Suppressor macrophage (primary cell): ENCODE data around the gene TARBP1.
A peak's percentile ranks its signal among the peaks of the same experiment; 100 is the strongest.
"Not testable (repeated sequence)": the region's sequence is repeated elsewhere in the genome, so short reads cannot be mapped to it uniquely, and the experiment has no call there.

Experiments
- DNase-seq, 4 experiments: peaks; one replicate each; pipeline ENCODE4 v3.0.0-alpha.2; 2020 to 2022

The TARBP1 gene

DNA sequence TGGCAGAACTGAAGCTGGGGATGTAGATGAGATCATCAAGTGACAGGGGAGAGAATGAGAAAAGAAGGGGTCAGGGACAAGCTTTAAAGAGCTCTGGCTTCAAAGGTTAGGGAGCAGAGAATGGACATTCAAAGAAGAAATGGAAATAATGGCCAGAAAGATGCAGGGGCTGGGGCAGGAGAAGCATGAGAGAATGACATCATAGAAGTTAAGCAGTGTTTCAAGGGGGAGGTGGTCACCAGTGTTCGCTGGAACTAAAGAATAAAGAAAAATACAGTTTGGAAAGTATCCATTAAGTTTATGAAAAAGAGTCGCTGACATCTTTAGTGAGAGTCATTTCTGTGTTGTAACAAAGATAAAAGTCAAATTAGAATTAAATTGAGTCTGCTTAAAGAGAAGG lies 44.3 kb downstream of the TARBP1 start:
- no peak for DNase-seq

DNA sequence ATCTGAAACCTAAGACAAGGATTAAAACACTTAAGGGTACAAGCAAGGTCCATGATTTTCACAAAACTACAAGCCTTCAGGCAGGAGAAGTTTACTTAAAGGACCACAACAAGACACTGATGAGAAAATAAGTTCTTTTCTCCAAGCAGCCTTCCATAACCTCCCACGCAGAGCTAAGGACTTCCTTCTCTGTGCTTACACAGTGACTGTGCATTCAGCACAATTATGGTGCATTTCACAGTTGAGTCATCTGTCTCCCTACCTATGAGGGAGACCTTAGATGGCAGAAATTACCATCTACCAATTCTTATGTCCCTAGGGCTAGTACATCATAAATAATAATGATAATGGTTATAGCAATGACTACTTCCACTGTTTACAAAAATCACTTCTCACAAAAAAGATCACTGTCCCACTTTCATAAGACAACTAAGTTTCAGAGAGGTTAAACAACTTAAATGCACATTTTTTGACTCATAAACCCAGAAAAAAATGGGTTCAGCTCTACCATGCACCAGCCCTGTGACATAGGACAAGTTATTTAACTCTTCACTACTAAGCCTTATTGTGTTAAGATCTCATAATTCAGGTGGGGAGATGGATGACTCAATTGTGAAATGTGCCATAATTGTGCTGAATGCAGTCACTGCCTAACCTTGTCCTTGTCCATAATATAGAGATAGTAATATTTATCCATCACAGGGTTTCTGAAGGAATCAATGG lies 45.3 kb downstream of the TARBP1 start:
- DNase-seq: peak; percentile 36 to 73 (median 66)

DNA sequence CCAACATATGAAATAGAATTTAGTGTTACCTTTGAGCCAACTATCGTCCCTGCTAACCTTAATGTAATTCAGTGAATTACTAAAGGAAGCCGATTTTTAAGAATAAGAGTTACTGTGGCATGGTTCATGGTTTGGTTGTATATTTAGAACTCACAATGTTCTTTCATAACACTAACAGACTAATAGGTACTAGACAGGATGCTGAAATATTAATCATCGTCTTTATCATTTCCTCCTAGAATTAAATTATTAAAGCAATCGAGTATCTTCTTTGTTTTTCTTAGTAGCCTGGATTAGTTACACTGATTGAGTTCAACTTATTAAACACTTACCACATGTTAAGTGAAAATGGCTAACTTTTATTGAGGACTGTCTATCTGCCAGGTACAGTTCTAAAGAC lies 47.7 kb downstream of the TARBP1 start:
- no peak for DNase-seq

DNA sequence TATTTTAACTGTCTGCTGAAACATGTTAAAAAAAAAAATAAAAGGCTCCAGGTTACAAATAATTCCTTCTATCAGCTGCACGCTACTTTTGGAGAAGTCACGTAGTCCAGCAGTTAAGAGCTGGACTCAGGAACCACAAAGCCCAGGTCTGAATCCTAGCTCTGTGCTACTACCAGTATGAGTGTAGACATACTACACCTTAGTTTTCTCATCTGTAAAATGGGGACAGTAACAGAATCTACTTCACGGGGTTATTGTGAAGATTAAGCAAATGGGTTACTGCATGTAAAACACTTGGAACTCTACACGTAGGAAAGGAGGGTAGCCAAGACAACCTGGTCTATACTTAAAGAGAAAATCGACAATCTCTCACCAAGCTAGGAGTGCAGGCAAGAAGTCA lies 48.3 kb downstream of the TARBP1 start:
- no peak for DNase-seq

DNA sequence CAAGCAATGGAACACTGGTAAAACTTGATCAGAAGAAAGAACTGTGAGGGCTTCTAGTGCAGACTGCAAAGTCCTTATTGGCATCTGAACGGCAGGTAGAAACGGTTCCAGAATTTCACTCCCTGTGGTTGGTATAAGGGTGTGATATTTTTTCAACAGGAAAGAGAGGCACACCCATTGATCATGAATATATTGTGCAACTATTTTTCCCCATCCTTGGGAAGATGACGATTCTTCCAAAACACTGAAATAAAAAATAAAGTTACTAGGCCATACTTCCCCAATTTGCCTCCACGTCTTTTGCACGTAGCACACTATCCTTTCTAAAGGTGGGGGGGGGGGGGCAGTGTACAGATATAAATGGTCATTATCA lies 49.6 kb downstream of the TARBP1 start:
- DNase-seq: no peak

DNA sequence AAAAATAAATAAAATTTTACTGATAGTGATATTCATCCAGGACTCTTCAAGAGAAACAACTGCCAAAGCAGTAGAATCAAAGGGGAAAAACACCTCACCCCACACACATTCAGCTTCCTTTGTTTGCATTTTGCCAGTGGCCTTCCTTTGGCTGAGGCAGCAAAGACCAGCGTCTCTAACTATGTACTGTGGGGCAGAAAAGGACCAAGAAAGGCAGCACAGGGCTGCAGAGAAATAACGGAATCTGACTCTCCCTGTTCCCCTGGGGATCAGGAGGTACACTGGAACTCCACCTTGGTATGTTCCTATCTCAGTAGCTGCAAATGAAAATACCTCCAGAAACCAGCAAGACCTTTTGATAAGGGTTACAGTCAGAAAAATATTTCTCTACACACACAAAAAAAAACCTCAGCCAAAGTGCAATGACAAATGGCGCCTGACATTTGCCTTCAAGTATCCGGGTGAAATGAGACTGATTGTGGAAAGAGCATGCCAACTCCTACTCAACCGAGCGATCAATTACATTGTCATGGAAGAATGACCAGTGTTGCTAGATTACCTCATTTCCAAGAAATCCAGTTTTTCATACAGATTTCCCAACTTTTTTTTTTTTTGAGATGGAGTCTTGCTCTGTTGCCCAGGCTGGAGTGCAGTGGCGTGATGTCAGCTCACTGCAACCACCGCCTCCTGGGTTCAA lies 50.9 kb downstream of the TARBP1 start:
- no peak for DNase-seq

DNA sequence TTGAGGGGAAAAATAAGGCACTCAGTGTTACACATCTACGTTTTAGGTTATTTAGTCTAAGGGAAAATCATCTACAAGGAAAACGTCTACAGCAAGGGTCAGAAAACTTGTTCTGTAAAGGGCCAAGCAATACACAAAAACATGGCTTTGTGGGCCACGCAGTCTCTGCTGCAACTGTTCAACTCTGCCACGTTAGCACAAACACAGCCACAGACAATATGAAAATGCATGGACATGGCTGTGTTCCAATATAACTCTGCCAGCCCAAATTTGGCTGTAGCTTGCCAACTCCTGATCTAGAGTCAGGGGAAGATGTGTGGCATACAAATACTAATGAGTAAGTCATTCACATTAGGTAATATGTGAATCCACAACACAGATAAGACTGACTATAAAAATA lies 65.0 kb downstream of the TARBP1 start:
- DNase-seq: no peak

DNA sequence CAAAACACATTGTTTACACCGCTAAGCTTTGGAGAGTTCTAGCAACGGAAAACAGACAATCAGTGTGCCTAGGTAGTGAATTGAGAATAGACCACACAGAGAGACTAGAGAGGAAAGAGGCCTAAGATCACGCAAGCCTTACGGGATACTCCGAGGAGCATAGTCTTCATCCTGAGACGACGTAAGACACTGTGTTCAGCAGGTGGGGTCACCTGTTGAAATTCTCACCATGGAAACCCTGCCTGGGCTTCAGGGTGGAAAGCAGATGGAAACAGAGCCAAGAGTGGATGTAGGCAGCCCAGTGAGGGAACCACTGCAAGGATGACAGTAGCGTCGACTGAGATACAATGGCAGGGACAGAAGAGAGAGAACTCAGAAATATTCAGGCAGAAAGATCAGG lies 65.5 kb downstream of the TARBP1 start:
- no peak for DNase-seq

DNA sequence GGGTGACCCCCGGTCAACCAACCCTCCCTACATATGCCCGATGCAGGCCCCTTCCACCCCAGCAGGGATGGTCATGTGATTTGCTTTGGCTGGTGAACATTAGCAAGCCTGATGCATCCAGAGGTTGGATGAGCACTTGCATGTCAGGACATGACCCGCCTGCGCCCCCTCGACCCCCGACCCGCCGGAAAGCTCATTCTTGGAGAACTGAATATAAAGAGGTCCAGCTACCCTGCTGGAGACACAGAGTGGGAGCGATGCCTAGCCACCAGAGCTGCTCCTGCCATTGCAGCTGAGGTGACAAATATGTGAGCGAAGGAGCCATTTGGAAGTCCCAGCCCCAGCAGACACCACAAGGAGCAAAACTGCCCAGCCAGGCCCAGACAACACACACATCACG lies 66.1 kb downstream of the TARBP1 start:
- DNase-seq: no peak

DNA sequence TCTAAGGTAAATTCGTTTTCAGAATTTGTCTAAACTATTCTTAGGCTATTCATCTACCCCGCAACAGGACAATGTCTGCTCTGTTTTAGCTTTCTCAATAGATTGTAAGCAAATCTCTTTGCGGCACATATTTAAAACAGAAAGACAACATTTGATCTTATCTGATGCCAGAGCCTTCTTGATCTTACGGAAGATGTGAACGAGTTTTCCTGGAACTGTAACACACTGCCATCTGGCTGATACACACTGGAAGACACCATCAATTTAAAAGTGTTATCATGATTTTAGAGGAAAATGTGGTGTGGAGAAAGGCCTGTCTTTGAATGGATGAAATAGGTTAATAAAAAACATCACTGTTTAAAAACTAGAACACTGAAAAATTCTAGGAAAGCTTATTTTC lies 69.7 kb downstream of the TARBP1 start:
- peak in 1 of 4 experiments; percentile 19 for DNase-seq

DNA sequence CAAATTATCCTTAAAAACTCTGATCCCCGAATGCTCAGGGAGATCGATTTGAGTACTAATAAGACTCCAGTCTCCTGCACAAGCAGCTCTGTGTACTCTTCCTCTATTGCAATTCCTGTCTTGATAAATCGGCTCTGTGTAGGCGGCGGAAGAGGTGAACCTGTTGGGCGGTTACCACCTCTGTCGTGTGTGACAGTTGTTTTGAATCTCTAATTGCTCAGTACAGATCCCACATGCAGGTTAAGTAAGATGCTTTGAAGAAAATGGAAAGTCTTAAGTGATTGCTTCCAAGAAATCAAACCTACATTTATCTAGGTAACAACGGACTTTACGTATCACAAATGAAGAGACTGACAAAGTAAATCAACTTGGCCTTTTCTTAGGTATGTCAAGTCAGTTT lies 70.2 kb downstream of the TARBP1 start:
- DNase-seq: no peak

DNA sequence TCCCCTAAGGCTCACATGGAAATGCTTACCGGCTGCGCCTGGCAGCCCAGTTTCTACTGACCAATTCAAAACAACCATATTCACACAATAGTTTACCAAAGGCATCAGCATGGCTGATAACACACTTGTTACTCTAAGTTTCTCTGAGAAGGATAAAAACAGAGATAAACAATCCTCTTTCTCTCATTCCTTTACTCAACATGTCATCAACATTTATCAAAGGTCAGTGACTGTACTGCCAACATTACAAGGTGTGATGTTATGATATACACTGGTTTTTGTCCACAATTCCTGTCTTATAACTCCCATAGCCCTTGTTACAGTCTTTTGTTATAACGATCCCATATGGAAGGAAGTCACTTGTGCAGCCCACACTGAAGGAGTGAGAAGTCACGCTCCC lies 72.1 kb downstream of the TARBP1 start:
- DNase-seq: no peak

DNA sequence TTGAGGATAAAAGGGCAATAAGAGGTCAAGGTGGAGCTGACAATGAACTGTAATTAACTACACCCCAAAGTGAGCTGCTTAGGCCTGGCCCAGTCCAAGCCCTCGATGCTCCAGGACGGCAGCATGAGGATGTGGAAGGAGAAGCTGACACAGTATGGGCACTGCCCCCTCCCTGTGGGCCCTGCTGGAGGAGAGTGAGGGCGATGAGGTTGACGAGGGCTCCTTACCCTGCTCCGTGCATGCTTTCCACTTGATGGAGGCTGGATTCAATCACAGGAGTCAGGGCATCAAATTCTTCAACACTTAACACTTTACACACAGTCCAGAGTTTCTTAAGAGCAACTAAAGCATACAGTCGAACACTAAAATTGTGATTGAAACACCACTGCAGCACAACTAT lies 73.3 kb downstream of the TARBP1 start:
- DNase-seq: no peak

DNA sequence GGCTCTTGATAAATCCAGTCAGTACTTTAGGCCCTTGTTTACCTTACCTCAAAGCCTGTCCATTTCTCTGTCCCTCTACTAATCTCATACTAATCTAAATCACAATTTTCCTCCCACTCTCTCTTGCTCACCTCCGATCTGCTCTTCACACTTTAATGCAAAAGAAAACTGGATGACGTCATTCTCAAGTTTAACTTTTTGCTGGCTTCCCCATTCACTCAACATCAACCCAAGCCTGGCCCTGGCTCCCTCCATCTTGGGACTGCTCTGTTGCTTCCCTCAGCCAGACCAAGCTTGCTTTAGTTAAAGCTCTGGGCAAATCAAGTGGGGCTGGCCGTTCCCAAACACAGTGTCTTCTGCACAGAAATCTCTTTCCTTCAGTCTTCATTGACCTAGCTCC lies 76.0 kb downstream of the TARBP1 start:
- no peak for DNase-seq

DNA sequence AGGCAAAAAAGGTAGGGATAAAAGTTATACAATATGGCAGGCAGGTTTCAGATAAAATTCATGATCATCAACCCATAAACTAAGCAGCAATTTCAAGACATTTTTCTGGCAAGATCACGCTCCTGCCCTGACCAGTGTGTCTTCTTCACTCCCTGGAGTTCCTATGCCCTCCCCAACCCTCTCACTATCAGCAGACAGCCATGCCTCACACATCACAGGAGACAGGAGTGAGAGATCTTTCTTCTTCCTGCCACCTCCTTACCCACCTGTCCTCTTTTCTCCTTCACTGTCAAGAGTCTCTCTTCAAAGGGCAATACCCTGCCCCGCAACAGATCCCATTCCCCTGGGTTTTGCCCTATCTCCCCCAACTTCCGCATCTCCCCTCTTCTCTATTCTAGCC lies 77.3 kb downstream of the TARBP1 start:
- no peak for DNase-seq

DNA sequence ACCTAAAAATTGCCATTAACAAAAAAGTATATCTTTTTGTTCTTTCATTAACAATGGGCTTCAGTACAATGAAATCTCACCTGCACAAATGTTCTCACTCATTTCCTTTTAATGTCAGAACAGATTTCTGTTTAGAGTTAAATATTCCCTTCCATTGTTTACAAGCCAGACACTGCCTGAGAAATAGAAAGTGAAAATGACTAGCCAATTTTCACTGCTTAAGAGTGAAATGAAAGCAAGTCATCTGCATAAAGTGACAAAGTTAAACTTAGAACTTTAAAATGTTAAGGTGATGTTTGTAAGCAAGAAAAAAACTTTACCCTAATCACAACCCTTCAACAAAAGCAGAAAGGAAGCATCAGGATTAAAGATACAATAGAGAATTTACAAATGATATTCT lies 78.2 kb downstream of the TARBP1 start:
- DNase-seq: no peak

DNA sequence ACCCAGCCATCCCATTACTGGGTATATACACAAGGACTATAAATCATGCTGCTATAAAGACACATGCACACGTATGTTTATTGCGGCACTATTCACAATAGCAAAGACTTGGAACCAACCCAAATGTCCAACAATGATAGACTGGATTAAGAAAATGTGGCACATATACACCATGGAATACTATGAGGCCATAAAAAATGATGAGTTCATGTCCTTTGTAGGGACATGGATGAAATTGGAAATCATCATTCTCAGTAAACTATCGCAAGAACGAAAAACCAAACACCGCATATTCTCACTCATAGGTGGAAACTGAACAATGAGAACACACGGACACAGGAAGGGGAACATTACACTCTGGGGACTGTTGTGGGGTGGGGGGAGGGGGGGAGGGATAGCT lies 79.5 kb downstream of the TARBP1 start:
- not testable (repeated sequence) for DNase-seq

DNA sequence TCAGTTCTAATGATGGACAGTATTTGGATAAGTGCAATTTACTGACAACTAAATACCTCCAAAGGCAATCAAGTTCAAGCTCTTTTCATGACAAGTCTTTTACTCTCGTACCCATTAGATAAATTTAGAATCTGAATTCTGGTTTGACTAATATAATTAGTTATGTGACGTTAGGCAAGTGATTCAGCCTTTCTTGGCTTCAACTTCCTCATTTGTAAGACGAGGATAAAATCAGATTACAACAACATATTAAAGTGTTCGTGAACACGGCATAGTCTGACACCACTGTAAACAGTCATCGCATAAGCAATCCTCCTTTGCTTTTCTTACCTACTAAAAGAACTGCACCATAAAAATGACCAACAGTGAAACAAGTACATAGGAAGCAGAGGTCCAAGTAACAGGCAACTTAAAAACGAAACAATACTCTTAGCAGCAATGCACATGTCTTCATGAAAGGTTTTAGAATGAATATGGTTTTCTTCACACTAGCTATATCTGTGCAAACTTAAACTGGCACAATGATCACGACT lies 80.1 kb downstream of the TARBP1 start:
- DNase-seq: peak; percentile 29 to 81 (median 55)

DNA sequence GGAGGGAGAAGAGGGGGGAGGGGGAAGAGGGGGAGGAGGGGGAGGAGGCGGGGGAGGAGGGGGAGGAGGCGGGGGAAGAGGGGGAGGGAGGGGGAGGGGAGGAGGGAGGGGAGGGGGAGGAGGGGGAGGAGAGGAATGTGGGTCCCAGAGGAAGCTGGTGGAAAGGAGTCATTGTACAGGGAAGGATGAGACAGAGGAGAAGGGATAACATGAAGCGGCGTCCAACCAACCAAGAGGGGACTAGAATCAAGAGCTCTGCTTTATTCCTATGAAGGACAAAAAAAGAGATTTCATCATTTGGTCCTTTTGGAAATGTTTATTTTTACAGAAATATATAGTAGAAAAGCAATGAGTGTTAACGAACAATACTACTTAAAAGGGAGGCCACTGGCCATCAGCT lies 81.2 kb downstream of the TARBP1 start:
- DNase-seq: no peak

DNA sequence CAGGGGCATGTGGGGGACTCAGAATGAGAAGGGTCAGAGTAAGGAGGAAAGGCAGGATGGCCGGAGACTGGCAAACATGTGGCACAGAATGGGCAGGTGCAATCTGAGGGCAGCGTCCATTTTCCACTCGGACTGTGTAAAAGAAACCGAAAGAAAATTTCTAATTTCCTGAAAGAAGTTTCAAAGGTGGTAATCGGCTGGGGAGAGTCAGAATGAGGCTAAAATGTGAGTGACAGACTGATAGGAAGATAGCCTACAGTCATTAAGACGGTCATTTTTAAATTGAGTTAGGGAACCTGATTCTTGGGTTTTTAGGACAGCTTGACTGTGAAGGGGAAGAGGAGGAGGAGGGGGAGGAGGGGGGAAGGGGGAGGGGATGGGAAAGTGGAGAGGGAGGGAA lies 82.1 kb downstream of the TARBP1 start:
- no peak for DNase-seq

DNA sequence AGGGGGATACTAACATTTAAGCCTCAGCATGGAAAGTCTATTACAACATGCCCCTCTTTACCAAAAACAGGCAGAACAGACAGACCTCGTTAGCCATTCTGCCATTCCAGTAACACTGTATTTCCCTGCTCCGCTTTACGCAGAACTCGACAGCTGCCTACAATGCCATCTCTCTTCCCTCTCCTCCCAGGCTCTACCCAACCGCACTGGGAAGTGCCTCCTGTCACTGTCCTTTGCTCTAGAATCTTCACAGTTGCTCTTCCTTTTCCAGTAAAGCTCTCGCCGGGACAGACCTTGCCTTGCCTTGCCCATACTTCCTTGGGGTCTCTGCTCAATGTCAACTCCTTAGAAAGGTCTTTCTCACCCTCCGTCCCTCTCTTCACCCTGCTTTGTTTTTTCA lies 82.9 kb downstream of the TARBP1 start:
- DNase-seq: no peak

DNA sequence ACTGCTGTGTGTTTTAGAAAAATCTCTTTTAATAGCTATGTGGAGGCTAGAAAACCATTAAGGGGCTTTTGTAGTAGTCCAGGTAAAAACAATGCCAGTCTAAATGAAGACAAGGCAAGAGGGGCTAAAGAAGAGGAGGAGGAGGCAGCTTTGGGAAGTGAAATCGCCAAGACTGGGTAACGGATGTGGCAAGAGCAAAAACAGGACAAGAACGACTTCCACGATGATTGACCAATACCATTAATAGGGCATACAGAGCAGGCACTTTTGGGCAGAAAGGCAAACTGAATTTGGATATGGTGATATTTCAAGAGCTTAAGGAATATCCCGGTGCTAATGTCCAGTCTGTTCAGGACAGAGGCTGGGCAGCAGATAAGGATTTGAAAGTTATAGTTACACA lies 83.7 kb downstream of the TARBP1 start:
- DNase-seq: peak in 2 of 4 experiments; percentile 36 to 46

DNA sequence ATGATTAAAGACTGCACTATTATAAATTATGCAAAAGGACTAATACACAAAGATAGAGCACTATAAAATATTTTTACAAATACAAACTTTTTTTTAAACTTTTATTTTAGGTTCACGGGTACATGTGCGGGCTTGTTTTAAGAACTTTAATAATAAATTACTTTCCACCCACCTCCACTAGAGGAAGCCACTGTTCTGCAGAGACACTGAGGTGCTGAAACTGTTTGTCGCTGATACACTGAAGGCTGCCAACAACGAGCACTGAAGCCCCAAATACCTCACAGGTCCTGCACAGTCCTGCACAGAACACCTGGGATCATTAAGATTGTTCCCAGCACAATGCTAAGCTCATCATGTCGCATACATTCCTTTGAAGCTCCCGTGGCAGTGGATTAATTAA lies 85.8 kb downstream of the TARBP1 start:
- DNase-seq: no peak

DNA sequence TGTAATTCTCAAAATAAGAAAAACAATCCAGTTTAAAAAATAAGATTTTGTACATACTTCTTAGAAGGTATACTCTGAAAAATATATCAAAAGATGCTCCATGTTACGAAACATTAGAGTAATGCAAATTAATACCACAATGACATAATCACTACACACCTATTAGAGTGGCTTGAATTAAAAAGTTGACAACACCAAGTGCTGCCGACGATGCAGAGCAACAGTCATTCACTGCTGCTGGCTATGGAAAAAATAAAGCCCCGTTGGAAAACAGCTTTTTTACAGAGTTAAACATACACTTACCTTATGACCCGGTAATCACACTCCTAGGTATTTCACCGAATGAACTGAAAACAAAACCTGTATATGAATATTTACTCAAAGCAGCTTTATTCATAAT lies 90.9 kb downstream of the TARBP1 start:
- no peak for DNase-seq
